Measurements from ENCODE around the gene NTNG1. TPM values are rescaled to one million over a fixed set of nuclear protein-coding genes. Genes with fewer than 3 reads are reported as not detected.

NTNG1 gene
- total and polyA plus RNA-seq, 2 of the 4 experiments (the other 2 are of a cell fraction): 1.2 to 2.3 TPM

DNA sequence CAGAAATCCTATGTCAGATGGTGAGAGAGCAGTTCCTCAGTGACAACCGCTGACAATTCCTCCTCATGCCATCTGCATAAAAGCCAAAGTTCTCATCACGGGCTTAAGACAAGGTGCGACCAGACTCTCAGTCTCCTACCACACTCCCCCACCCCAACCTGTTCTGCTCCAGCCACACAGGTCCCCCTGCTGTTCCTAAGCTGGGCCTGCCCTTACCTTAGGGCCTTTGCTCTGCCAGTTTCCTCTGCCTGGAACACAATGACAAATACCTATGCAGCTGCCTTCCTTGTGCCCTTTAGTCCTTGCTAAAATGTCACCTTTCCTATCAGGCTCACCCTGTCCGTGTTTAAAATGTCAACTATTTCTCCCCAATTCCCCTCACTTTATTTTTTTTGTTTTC, 382.2 kb downstream of the NTNG1 start:
- no peak for ATAC-seq (ENCODE audit: low read depth)
- no peaks in the 10 kb centered on the region for H3K4me1 ChIP-seq (ENCODE audit: control insufficient read depth, insufficient read depth, low read length)
- ChIA-PET POLR2A (ENCODE audit: unreplicated experiment) (no interaction called here), CTCF (no interaction called here)
- BruUV-seq (replicated peaks): no TSS peak
- no peak for DNase-seq
- WGBS, 2 experiments (ENCODE audit: extremely low coverage in 2 of 2, insufficient read length in 1 of 2): 40% methylated on average over 3 of the region's 4 CpGs; no CpG with 5 or more reads in 1 of the 2 experiments
- no peak overlapping the region for H3K4ac ChIP-seq (ENCODE audit: low read depth, low read length)
- no peak overlapping the region for H2BK120ac ChIP-seq (ENCODE audit: low read depth, low read length)
- H3K23ac ChIP-seq (ENCODE audit: low read depth, low read length): no peak overlapping the region
- H3K36me3 ChIP-seq (ENCODE audit: control insufficient read depth, insufficient read depth, low read length): no peaks in the 10 kb centered on the region
- in situ Hi-C loops (cut with MboI; ENCODE audit: low sequenced_read_pairs): no loop called here
- no peak overlapping the region for H4K91ac ChIP-seq (ENCODE audit: insufficient read depth, low read depth, low read length)
- no peak overlapping the region for H2AFZ ChIP-seq (replicated peaks; ENCODE audit: low read length, poor library complexity)
- no peak overlapping the region for H2BK20ac ChIP-seq (ENCODE audit: low read depth, low read length)
- TF ChIP-seq RCOR1 (IDR thresholded peaks at IDR 0.05; ENCODE audit: insufficient replicate concordance, low read length) (no peak), MAZ (IDR thresholded peaks at IDR 0.05; ENCODE audit: borderline replicate concordance, low read depth, low read length) (no peak), CHD1 (IDR thresholded peaks at IDR 0.05; ENCODE audit: low read depth, low read length) (no peak), SMC3 (IDR thresholded peaks at IDR 0.05; ENCODE audit: low read depth, low read length) (no peak), RAD21 (IDR thresholded peaks at IDR 0.05; ENCODE audit: low read length) (no peak), BHLHE40 (IDR thresholded peaks at IDR 0.05; ENCODE audit: low read depth, low read length) (no peak), POLR2A (IDR thresholded peaks at IDR 0.05; ENCODE audit: low read depth, low read length) (no peak), NFE2L2 (IDR thresholded peaks at IDR 0.05; ENCODE audit: low read depth, low read length) (no peak)
- TF ChIP-seq, protein P1, sequence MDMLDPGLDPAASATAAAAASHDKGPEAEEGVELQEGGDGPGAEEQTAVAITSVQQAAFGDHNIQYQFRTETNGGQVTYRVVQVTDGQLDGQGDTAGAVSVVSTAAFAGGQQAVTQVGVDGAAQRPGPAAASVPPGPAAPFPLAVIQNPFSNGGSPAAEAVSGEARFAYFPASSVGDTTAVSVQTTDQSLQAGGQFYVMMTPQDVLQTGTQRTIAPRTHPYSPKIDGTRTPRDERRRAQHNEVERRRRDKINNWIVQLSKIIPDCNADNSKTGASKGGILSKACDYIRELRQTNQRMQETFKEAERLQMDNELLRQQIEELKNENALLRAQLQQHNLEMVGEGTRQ (IDR thresholded peaks at IDR 0.05; ENCODE audit: low read depth, low read length): no peak
- TF ChIP-seq, protein P2, sequence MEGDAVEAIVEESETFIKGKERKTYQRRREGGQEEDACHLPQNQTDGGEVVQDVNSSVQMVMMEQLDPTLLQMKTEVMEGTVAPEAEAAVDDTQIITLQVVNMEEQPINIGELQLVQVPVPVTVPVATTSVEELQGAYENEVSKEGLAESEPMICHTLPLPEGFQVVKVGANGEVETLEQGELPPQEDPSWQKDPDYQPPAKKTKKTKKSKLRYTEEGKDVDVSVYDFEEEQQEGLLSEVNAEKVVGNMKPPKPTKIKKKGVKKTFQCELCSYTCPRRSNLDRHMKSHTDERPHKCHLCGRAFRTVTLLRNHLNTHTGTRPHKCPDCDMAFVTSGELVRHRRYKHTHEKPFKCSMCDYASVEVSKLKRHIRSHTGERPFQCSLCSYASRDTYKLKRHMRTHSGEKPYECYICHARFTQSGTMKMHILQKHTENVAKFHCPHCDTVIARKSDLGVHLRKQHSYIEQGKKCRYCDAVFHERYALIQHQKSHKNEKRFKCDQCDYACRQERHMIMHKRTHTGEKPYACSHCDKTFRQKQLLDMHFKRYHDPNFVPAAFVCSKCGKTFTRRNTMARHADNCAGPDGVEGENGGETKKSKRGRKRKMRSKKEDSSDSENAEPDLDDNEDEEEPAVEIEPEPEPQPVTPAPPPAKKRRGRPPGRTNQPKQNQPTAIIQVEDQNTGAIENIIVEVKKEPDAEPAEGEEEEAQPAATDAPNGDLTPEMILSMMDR (conservative IDR thresholded peaks at IDR 0.05; ENCODE audit: low read depth, low read length): no peak
- H3K4me2 ChIP-seq (ENCODE audit: low read depth, low read length): no peak overlapping the region
- H3K4me3 ChIP-seq (ENCODE audit: insufficient read depth, low read depth, low read length): no peak overlapping the region
- no peak overlapping the region for H2AK9ac ChIP-seq (replicated peaks; ENCODE audit: low read depth, low read length, poor library complexity)
- no peak overlapping the region for H3K18ac ChIP-seq (ENCODE audit: low read depth, low read length)
- H3K9ac ChIP-seq (ENCODE audit: low read depth, low read length): no peak overlapping the region
- H4K20me1 ChIP-seq (ENCODE audit: insufficient read depth, low read length): no peaks in the 10 kb centered on the region
- no peaks in the 10 kb centered on the region for H3K79me1 ChIP-seq (ENCODE audit: low read depth in 1 of 2, low read length in 2 of 2)
- H3K27ac ChIP-seq (ENCODE audit: insufficient read depth, low read length): no peak overlapping the region
- no peak overlapping the region for H4K5ac ChIP-seq (ENCODE audit: low read depth, low read length)
- no peak overlapping the region for H2BK15ac ChIP-seq (ENCODE audit: low read depth, low read length)
- no peak overlapping the region for H3K56ac ChIP-seq (ENCODE audit: extremely low read depth, insufficient read depth, low read length)
- intact Hi-C loops (cut with micrococcal nuclease): loop anchor here (10.0 kb wide), 1 partner anchor 232 kb away; no protein-coding TSS in a partner anchor
- no peak overlapping the region for H4K8ac ChIP-seq (ENCODE audit: low read depth in 2 of 2, low read length in 2 of 2)
- no peak overlapping the region for H2BK5ac ChIP-seq (ENCODE audit: low read depth, low read length, poor library complexity, severe bottlenecking)
- no peak overlapping the region for H2AK5ac ChIP-seq (ENCODE audit: low read depth, low read length)
- no peaks in the 10 kb centered on the region for H3K9me1 ChIP-seq (ENCODE audit: insufficient read depth, low read length)
- dilution Hi-C loops (cut with HindIII; ENCODE audit: low sequenced_read_pairs, unreplicated experiment): no loop called here
- H3K27me3 ChIP-seq (ENCODE audit: control insufficient read depth, insufficient read depth, low read length): no peaks in the 10 kb centered on the region
- no peaks in the 10 kb centered on the region for H3K9me3 ChIP-seq (ENCODE audit: control insufficient read depth, insufficient read depth, low read length)
- no peak overlapping the region for H3K14ac ChIP-seq (replicated peaks; ENCODE audit: low read depth, low read length)

Measured in IMR-90 (cell line).